ENCODE data around the gene ARHGAP26.

GRCh38 chr5:143237664-143238063 lies 467.5 kb downstream of the ARHGAP26 start:
- TF ChIP-seq CTCF (IDR thresholded peaks at IDR 0.05 in 8 of 11, conservative IDR thresholded peaks at IDR 0.05 in 3 of 11) (no peak), POLR2A (IDR thresholded peaks at IDR 0.05) (no peak), POLR2AphosphoS5 (IDR thresholded peaks at IDR 0.05) (no peak)
